HEK293 (cell line): ENCODE results near the gene PDE4D.

Experiments
- CTCF ChIA-PET: fragments of 350-600 bp; formaldehyde crosslinking; extraction: SDS; loops from one replicate; lab custom pipeline; 2021; ENCODE audit warnings: antibody characterized with exemption; lab: Yijun Ruan, JAX
- POLR2A ChIA-PET: fragments of 300-600 bp; formaldehyde crosslinking; extraction: SDS; loops from one replicate; lab custom pipeline; 2020; ENCODE audit warnings: antibody characterized with exemption, inconsistent platforms; lab: Yijun Ruan, JAX
- H3K27ac ChIP-seq: fragments of 200-500 bp; sonication (Bioruptor generic); 2 replicates; pipeline ENCODE4 v1.5.1; 2014; ENCODE audit warnings: low read depth, low read length, control low read depth, inconsistent platforms; ENCODE audit errors: extremely low read depth
- H3K36me3 ChIP-seq, 2 experiments: fragments of 200-500 bp in 1 of 2; sonication (Bioruptor generic) in 1 of 2; 1 replicate in 1 of 2; 2 replicates in 1 of 2; pipeline ENCODE4 v1.5.1; 2014 to 2017; ENCODE audit warnings: inconsistent platforms in 2 of 2, low read length in 2 of 2; ENCODE audit not compliant: control insufficient read depth in 2 of 2, insufficient read depth in 1 of 2
- H3K4me1 ChIP-seq: fragments of 200-500 bp; sonication (Bioruptor generic); 2 replicates; pipeline ENCODE4 v1.5.1; 2014; ENCODE audit warnings: mild to moderate bottlenecking, low read length, inconsistent platforms; ENCODE audit not compliant: control insufficient read depth, insufficient read depth
- H3K4me3 ChIP-seq: 2 replicates; pipeline ENCODE4 v1.5.1; 2011; ENCODE audit warnings: low read depth, mild to moderate bottlenecking, control low read depth, low read length, moderate library complexity
- H3K9me3 ChIP-seq: fragments of 200-500 bp; sonication (Bioruptor generic); 2 replicates; pipeline ENCODE4 v1.5.1; 2014; ENCODE audit warnings: low read depth, low read length, inconsistent platforms; ENCODE audit not compliant: control insufficient read depth, insufficient read depth
- FEZF1 ChIP-seq: fragments of 450-650 bp; formaldehyde crosslinking; IDR thresholded peaks from 2 replicates; pipeline ENCODE4 v1.5.1; 2016; ENCODE audit warnings: missing biosample characterization, missing genetic modification characterization
- GFI1B ChIP-seq: fragments of 450-650 bp; formaldehyde crosslinking; IDR thresholded peaks from 2 replicates; pipeline ENCODE4 v1.5.1; 2016; ENCODE audit warnings: missing biosample characterization, missing genetic modification characterization
- GLIS1 ChIP-seq: fragments of 450-650 bp; formaldehyde crosslinking; IDR thresholded peaks from 2 replicates; pipeline ENCODE4 v1.5.1; 2016; ENCODE audit warnings: missing biosample characterization, missing genetic modification characterization
- INSM2 ChIP-seq: fragments of 450-650 bp; formaldehyde crosslinking; IDR thresholded peaks from 2 replicates; pipeline ENCODE4 v1.5.1; 2016; ENCODE audit warnings: missing biosample characterization, missing genetic modification characterization
- KLF7 ChIP-seq: fragments of 450-650 bp; formaldehyde crosslinking; IDR thresholded peaks from 2 replicates; pipeline ENCODE4 v1.5.1; 2016; ENCODE audit warnings: missing biosample characterization, missing genetic modification characterization, borderline replicate concordance
- OSR2 ChIP-seq: fragments of 450-650 bp; formaldehyde crosslinking; IDR thresholded peaks from 2 replicates; pipeline ENCODE4 v1.5.1; 2016; ENCODE audit warnings: missing biosample characterization, missing genetic modification characterization
- PRDM6 ChIP-seq: fragments of 450-650 bp; formaldehyde crosslinking; IDR thresholded peaks from 2 replicates; pipeline ENCODE4 v1.5.1; 2017; ENCODE audit warnings: missing biosample characterization, missing genetic modification characterization
- SP3 ChIP-seq: fragments of 450-650 bp; formaldehyde crosslinking; IDR thresholded peaks from 2 replicates; pipeline ENCODE4 v1.5.1; 2016; ENCODE audit warnings: missing biosample characterization, missing genetic modification characterization
- TRIM28 ChIP-seq: IDR thresholded peaks from 2 replicates; pipeline ENCODE4 v1.6.1; 2011; ENCODE audit warnings: low read length, control low read depth, borderline replicate concordance
- WT1 ChIP-seq: fragments of 450-650 bp; formaldehyde crosslinking; IDR thresholded peaks from 2 replicates; pipeline ENCODE4 v1.5.1; 2016; ENCODE audit warnings: missing biosample characterization, missing genetic modification characterization
- ZBTB20 ChIP-seq: fragments of 450-650 bp; formaldehyde crosslinking; IDR thresholded peaks from 2 replicates; pipeline ENCODE4 v1.5.1; 2016; ENCODE audit warnings: missing biosample characterization, missing genetic modification characterization
- ZFP69B ChIP-seq: fragments of 450-650 bp; formaldehyde crosslinking; IDR thresholded peaks from 2 replicates; pipeline ENCODE4 v1.5.1; 2016; ENCODE audit warnings: missing biosample characterization, missing genetic modification characterization
- ZNF223 ChIP-seq: fragments of 450-650 bp; formaldehyde crosslinking; IDR thresholded peaks from 2 replicates; pipeline ENCODE4 v1.5.1; 2016; ENCODE audit warnings: missing biosample characterization, missing genetic modification characterization
- ZNF362 ChIP-seq: fragments of 450-650 bp; formaldehyde crosslinking; IDR thresholded peaks from 2 replicates; pipeline ENCODE4 v1.5.1; 2016; ENCODE audit warnings: missing biosample characterization, missing genetic modification characterization
- ZNF366 ChIP-seq: fragments of 450-650 bp; formaldehyde crosslinking; conservative IDR thresholded peaks from 2 replicates; pipeline ENCODE4 v1.5.1; 2016; ENCODE audit warnings: missing biosample characterization, missing genetic modification characterization
- ZNF600 ChIP-seq: fragments of 450-650 bp; formaldehyde crosslinking; IDR thresholded peaks from 2 replicates; pipeline ENCODE4 v1.5.1; 2016; ENCODE audit warnings: missing biosample characterization, missing genetic modification characterization
- ZNF777 ChIP-seq: fragments of 450-650 bp; formaldehyde crosslinking; IDR thresholded peaks from 2 replicates; pipeline ENCODE4 v1.5.1; 2017; ENCODE audit warnings: missing biosample characterization, missing genetic modification characterization, borderline replicate concordance
- TF ChIP-seq, protein P1 (sequence below): fragments of 450-650 bp; formaldehyde crosslinking; IDR thresholded peaks from 2 replicates; pipeline ENCODE4 v1.5.1; 2017; ENCODE audit warnings: missing biosample characterization, missing genetic modification characterization
- TF ChIP-seq, protein P2 (sequence below): fragments of 450-650 bp; formaldehyde crosslinking; IDR thresholded peaks from 2 replicates; pipeline ENCODE4 v1.5.1; 2016; ENCODE audit warnings: missing biosample characterization, missing genetic modification characterization
- TF ChIP-seq, protein P3 (sequence below): fragments of 450-650 bp; IDR thresholded peaks from 2 replicates; pipeline ENCODE4 v1.5.1; 2018; ENCODE audit warnings: missing biosample characterization, mild to moderate bottlenecking, missing genetic modification characterization

The PDE4D gene

DNA sequence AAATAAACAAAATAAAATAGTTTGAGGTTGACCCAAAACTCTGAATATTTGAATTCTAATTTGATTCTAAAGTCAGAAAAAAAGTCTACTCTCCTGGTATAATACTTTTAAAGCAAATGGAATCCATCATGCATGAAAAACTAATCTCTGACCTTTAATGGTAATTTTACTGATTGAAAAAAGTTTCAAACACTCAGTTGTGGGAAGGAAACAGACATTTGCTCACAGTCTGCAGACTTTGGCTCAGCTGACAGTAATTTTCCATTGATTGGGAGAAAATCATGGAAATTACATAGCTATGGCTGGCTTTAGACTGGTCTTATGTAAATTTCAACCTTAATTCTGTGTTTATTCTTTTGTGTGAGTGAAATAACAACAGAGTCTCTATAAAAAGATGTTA lies 574.3 kb downstream of the PDE4D start (continued):
- TF ChIP-seq PRDM6: peak; percentile 86

DNA sequence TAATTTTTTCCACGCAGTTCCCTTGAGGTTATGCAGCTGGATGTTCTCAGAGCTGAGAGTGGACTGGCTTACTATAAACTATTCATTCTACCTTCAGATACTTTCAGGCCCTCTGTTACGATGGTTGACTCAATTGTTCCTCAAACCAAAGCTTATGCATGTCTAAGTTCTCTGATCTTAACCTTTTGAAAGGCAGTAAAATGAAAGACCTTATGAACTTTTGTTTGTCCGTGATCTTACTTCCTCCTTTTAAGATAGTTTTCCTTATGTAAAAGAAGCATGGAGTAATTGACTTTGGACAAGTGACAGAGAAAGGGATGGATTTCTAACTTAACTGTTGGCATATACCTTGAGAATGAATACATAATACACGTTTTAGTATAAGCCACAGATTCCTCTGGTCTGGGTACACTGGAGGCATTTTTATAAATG lies 575.7 kb downstream of the PDE4D start:
- Histone ChIP-seq H3K4me1 (peaks cover 61% of the 10 kb centered on the region), H3K4me3 (no peak overlapping the region), H3K9me3 (no peaks in the 10 kb centered on the region), H3K36me3 (no peaks in the 10 kb centered on the region), H3K27ac (peak overlapping the region; percentile 81)
- ChIA-PET POLR2A (interaction anchor here (1.3 kb wide), 1 partner anchor 41 kb away, joined by 3 read pairs; no protein-coding TSS in a partner anchor), CTCF (interaction anchor here (0.8 to 1.6 kb wide), 8 partner anchors 18 to 129 kb away, joined by 3 to 5 read pairs (median 4); no protein-coding TSS in a partner anchor)
- TF ChIP-seq ZNF223 (tag by site-specific recombination): no peak
- TF ChIP-seq TRIM28: 0 out of 2 replicates have a peak, but pooled peaks have one; percentile 1
- TF ChIP-seq ZNF777 (tag by site-specific recombination): no peak
- 0 out of 2 replicates have a peak, but pooled peaks have one; percentile 33 for TF ChIP-seq ZNF366
- peak; percentile 48; the same call in 1 of the 2 replicates for TF ChIP-seq ZBTB20 (tag by site-specific recombination)

- H3K27ac ChIP-seq: peak overlapping the region; percentile 81
- H3K36me3 ChIP-seq: no peaks in the 10 kb centered on the region
- H3K4me3 ChIP-seq: no peak overlapping the region
- H3K4me1 ChIP-seq: peaks cover 61% of the 10 kb centered on the region
- no peaks in the 10 kb centered on the region for H3K9me3 ChIP-seq
- ChIA-PET POLR2A (interaction anchor here (1.3 kb wide), 1 partner anchor 41 kb away, joined by 3 read pairs; no protein-coding TSS in a partner anchor), CTCF (interaction anchor here (0.8 to 1.6 kb wide), 10 partner anchors 10 to 129 kb away, joined by 3 to 5 read pairs (median 4); no protein-coding TSS in a partner anchor)
- TF ChIP-seq INSM2 (tag by site-specific recombination) (peak; percentile 95), ZNF600 (tag by site-specific recombination) (peak; percentile 96), ZBTB20 (tag by site-specific recombination) (peak; percentile 58), OSR2 (tag by site-specific recombination) (peak; percentile 98), WT1 (peak; percentile 96), GLIS1 (peak; percentile 97), SP3 (0 out of 2 replicates have a peak, but pooled peaks have one; percentile 42), FEZF1 (tag by site-specific recombination) (peak; percentile 98), GFI1B (tag by site-specific recombination) (peak; percentile 87), KLF7 (tag by site-specific recombination) (0 out of 2 replicates have a peak, but pooled peaks have one; percentile 60), ZFP69B (tag by site-specific recombination) (peak; percentile 82), ZNF362 (tag by site-specific recombination) (no peak)
- TF ChIP-seq, protein P1, sequence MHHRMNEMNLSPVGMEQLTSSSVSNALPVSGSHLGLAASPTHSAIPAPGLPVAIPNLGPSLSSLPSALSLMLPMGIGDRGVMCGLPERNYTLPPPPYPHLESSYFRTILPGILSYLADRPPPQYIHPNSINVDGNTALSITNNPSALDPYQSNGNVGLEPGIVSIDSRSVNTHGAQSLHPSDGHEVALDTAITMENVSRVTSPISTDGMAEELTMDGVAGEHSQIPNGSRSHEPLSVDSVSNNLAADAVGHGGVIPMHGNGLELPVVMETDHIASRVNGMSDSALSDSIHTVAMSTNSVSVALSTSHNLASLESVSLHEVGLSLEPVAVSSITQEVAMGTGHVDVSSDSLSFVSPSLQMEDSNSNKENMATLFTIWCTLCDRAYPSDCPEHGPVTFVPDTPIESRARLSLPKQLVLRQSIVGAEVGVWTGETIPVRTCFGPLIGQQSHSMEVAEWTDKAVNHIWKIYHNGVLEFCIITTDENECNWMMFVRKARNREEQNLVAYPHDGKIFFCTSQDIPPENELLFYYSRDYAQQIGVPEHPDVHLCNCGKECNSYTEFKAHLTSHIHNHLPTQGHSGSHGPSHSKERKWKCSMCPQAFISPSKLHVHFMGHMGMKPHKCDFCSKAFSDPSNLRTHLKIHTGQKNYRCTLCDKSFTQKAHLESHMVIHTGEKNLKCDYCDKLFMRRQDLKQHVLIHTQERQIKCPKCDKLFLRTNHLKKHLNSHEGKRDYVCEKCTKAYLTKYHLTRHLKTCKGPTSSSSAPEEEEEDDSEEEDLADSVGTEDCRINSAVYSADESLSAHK (tag by site-specific recombination): peak; percentile 93
- TF ChIP-seq, protein P2, sequence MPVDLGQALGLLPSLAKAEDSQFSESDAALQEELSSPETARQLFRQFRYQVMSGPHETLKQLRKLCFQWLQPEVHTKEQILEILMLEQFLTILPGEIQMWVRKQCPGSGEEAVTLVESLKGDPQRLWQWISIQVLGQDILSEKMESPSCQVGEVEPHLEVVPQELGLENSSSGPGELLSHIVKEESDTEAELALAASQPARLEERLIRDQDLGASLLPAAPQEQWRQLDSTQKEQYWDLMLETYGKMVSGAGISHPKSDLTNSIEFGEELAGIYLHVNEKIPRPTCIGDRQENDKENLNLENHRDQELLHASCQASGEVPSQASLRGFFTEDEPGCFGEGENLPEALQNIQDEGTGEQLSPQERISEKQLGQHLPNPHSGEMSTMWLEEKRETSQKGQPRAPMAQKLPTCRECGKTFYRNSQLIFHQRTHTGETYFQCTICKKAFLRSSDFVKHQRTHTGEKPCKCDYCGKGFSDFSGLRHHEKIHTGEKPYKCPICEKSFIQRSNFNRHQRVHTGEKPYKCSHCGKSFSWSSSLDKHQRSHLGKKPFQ (tag by site-specific recombination): peak; percentile 83; the same call in 1 of the 2 replicates
- TF ChIP-seq, protein P3, sequence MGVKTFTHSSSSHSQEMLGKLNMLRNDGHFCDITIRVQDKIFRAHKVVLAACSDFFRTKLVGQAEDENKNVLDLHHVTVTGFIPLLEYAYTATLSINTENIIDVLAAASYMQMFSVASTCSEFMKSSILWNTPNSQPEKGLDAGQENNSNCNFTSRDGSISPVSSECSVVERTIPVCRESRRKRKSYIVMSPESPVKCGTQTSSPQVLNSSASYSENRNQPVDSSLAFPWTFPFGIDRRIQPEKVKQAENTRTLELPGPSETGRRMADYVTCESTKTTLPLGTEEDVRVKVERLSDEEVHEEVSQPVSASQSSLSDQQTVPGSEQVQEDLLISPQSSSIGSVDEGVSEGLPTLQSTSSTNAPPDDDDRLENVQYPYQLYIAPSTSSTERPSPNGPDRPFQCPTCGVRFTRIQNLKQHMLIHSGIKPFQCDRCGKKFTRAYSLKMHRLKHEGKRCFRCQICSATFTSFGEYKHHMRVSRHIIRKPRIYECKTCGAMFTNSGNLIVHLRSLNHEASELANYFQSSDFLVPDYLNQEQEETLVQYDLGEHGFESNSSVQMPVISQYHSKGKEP (tag by site-specific recombination): peak; percentile 95
Observed at GRCh38 chr5:59317023-59317773, 576.3 kb downstream of the PDE4D start.
